ENCODE data around the gene DHFR. TPM values are rescaled to one million over a fixed set of nuclear protein-coding genes. Genes with fewer than 3 reads are reported as not detected.

The DHFR gene
- polyA plus RNA-seq, 1 of the 3 experiments (the other 2 are of a cell fraction), result 16.6 TPM

GRCh38 chr5:80665057-80665456 is 10.3 kb upstream of the DHFR start:
- Histone ChIP-seq H3K27me3 (ENCODE audit: insufficient read depth) (no peaks in the 10 kb centered on the region), H3K79me2 (ENCODE audit: insufficient read depth) (peaks cover 23% of the 10 kb centered on the region; the same call in 1 of the 2 replicates), H3K9me3 (no peaks in the 10 kb centered on the region), H3K27ac (ENCODE audit: low read depth in 2 of 2, low read length in 1 of 2) (peak overlapping the region in 1 of 2 experiments; percentile 37; a peak in 3 of 4 replicates), H3K9ac (no peak overlapping the region), H3K4me3 (ENCODE audit: low read depth in 2 of 2, low read length in 1 of 2) (no peak overlapping the region), H3K9me2 (no peaks in the 10 kb centered on the region), H3F3A (replicated peaks; ENCODE audit: insufficient read depth) (peaks cover 8% of the 10 kb centered on the region), H3K4me1 (ENCODE audit: control insufficient read depth in 1 of 2, insufficient read depth in 2 of 2, low read depth in 1 of 2, low read length in 1 of 2) (no peaks in the 10 kb centered on the region), H4K20me1 (ENCODE audit: insufficient read depth) (no peaks in the 10 kb centered on the region), H3K36me3 (replicated peaks in 1 of 2; ENCODE audit: control insufficient read depth in 1 of 2, insufficient read depth in 2 of 2, low read length in 1 of 2) (peaks cover 49 to 62% of the 10 kb centered on the region in 2 experiments), H2AFZ (ENCODE audit: low read depth) (no peak overlapping the region), H3K4me2 (no peak overlapping the region)
- ChIA-PET CTCF (interaction anchor here (1.4 to 1.5 kb wide), 2 partner anchors 9 to 12 kb away, joined by 4 to 6 read pairs; no protein-coding TSS in a partner anchor), POLR2A (no interaction called here)
- no peak for DNase-seq
- 64% methylated on average over 4 of the region's 4 CpGs for WGBS (ENCODE audit: low lambda C conversion rate)
- TF ChIP-seq POLR2AphosphoS5 (IDR thresholded peaks at IDR 0.05; ENCODE audit: low read depth, low read length) (no peak; the same call in 1 of the 2 replicates), MAX (IDR thresholded peaks at IDR 0.05; ENCODE audit: low read depth) (no peak), JUND (IDR thresholded peaks at IDR 0.05) (peak; percentile 49; the same call in 1 of the 2 replicates), MXI1 (IDR thresholded peaks at IDR 0.05; ENCODE audit: low read depth, low read length) (no peak), RCOR1 (IDR thresholded peaks at IDR 0.05; ENCODE audit: low read length) (no peak), CHD2 (IDR thresholded peaks at IDR 0.05; ENCODE audit: low read length, partially characterized antibody) (no peak), USF1 (IDR thresholded peaks at IDR 0.05; ENCODE audit: borderline replicate concordance, low read depth) (no peak), SMC3 (IDR thresholded peaks at IDR 0.05; ENCODE audit: low read depth, low read length) (no peak), USF2 (IDR thresholded peaks at IDR 0.05; ENCODE audit: borderline replicate concordance, low read depth, low read length) (no peak), RXRA (IDR thresholded peaks at IDR 0.05; ENCODE audit: borderline replicate concordance, low read depth) (peak; percentile 11; the same call in 1 of the 2 replicates), EZH2phosphoT487 (IDR thresholded peaks at IDR 0.05; ENCODE audit: borderline replicate concordance, low read depth) (no peak), FOSL2 (IDR thresholded peaks at IDR 0.05; ENCODE audit: borderline replicate concordance, low read depth) (no peak; the same call in 1 of the 2 replicates), NRF1 (IDR thresholded peaks at IDR 0.05; ENCODE audit: low read depth, low read length) (no peak), YY1 (IDR thresholded peaks at IDR 0.05; ENCODE audit: low read depth) (no peak), ELF1 (IDR thresholded peaks at IDR 0.05) (no peak), NFIC (IDR thresholded peaks at IDR 0.05; ENCODE audit: borderline replicate concordance) (peak; percentile 57; the same call in 1 of the 2 replicates), REST (IDR thresholded peaks at IDR 0.05; ENCODE audit: low read depth, low read length) (no peak), FOXJ3 (CRISPR knock-in tag; IDR thresholded peaks at IDR 0.05) (no peak), IRF3 (IDR thresholded peaks at IDR 0.05; ENCODE audit: low read depth, low read length) (no peak), SIN3A (IDR thresholded peaks at IDR 0.05; ENCODE audit: borderline replicate concordance, low read depth, low read length) (no peak), PBX3 (IDR thresholded peaks at IDR 0.05) (peak; percentile 67), TEAD4 (IDR thresholded peaks at IDR 0.05; ENCODE audit: borderline replicate concordance, insufficient read depth) (peak; percentile 64; the same call in 1 of the 2 replicates), FOXM1 (IDR thresholded peaks at IDR 0.05; ENCODE audit: low read depth) (no peak), RAD21 (IDR thresholded peaks at IDR 0.05; ENCODE audit: low read length) (no peak), TCF12 (IDR thresholded peaks at IDR 0.05) (peak; percentile 67), GATA2 (CRISPR knock-in tag; IDR thresholded peaks at IDR 0.05) (no peak), TAF1 (IDR thresholded peaks at IDR 0.05; ENCODE audit: borderline replicate concordance, low read depth, low read length) (no peak), MEF2A (IDR thresholded peaks at IDR 0.05; ENCODE audit: borderline replicate concordance, low read depth) (no peak)
